ENCODE data around the gene SASH1. TPM values are rescaled to one million over a fixed set of nuclear protein-coding genes. Genes with fewer than 3 reads are reported as not detected.
A peak's percentile ranks its signal among the peaks of the same experiment; 100 is the strongest.

SASH1 gene
- total RNA-seq, 1 experiment from 2014 or later = 11.5 TPM

DNA sequence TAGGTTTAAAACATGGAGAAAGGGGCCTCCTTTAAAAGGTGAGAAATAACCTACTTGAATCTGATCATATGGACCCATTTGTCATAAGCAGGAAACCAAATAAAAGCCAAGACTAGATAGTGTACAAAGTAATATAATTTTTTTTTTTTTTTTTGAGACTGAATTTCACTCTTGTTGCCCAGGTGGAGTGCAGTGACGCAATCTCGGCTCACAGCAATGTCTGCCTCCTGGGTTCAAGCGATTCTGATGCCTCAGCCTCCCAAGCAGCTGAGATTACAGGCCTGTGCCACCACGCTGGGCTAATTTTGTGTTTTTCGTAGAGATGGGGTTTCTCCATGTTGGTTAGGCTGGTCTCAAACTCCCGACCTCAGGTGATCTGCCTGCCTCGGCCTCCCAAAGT is 89.2 kb downstream of the SASH1 start:
- DNase-seq (ENCODE audit: low read depth) = no peak

DNA sequence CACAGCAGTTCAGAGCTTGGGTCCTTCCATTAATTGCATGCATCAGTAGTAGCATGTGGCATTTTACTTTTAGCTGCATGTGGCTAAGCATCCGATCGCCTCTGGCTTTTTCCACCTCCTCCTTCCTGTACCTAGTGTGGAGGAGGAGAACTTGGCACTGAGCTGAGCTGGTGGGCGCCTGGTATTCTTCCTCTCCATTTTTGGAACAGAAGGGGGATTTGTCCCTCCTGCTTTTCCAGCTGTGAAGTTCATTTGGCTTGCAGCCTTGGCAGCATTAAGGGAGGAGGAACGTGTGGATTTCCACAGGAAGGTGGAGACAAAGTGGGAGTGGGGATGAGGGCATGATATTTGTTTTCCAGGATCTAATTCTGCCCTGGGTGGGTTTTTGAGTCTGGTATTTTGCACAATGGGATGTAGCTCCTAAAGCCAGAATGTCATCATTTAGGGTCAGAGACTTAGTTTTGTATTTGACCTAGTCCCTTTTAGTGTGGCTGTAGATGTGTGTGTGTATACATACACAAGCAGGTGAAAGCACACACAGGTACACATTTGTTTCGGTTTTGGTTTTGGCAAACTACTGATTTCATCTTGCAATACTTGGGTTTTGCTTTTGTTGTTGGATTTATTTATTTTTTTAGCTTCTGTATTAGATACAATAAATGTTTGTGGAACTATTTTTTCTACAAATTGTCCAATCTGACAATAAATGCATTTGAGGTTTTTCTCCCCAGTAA is 90.0 kb downstream of the SASH1 start:
- DNase-seq (ENCODE audit: low read depth) = no peak

DNA sequence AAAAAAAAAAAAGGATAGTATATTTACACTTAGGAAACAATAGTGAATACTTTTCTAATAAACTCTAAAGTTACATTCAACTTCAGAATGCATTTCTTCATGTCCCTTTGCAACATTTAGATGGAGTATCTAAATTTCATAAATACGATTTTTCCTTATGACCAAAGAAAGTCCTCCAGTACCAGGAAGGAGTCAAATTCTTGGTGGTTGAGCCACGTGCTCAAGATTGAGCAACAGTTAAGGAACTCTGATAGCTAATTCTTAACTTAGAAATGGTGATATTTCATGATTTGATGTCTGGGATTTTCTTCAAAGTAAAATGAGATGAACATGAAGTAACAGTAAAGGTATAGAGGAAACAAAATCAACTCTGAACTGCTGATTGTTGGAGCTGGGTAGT is 92.7 kb downstream of the SASH1 start:
- DNase-seq (ENCODE audit: low read depth) = peak; percentile 15

DNA sequence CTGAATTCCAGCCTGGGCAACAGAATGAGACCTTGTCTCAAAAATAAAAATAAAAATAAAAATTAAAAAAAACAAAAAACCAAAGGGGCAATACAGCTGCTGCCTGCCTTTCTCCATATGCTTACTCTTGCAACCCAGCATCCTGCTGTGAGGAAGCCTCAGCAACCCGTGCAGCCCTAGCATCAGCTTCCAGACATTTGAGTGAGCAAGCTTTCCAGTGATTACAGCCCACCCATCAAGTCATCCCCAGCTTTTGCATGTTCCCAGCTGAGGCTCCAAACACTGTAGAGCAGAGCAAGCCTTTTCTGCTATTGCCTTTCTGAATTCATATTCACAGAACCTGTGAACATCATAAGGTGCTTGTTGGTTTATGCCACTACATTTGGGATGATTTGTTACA is 93.8 kb downstream of the SASH1 start:
- no peak for DNase-seq (ENCODE audit: low read depth)

DNA sequence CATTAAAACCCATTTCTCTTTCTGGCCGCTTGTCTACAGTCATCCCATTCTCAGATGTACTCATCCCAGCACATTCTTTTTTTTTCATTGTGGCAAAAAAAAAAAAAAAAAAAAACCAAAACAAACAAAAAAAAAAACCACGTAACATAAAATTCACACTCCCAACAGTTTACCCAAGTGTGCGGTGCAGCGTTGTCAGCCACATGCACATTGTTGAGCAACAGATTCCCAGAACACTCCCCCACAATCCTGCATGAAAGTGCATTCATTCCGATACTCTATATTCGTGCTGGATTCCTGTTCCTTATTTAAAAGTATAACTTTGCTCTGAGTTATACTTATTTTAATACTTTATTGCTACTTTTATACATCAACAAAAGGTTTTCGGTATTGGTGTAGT is 96.0 kb downstream of the SASH1 start:
- DNase-seq (ENCODE audit: low read depth) = no peak

DNA sequence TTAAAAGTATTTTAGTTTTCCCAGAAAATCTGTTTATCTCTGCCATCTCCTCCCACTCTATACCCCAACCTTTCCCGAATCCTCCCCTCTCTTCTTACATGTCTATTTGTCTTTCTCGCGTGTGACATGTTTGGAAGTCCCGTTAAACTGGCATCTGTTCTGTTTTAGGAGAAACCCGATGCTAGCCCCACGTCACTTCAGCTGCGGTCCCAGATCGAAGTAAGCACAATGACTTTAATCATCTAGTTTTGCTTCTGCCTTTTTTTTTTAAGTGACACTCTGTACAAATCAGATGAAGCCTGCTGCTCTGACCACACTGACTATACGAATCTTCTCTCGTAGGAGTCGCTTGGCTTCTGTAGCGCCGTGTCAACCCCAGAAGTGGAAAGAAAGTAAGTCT is 97.4 kb downstream of the SASH1 start:
- no peak for DNase-seq (ENCODE audit: low read depth)

DNA sequence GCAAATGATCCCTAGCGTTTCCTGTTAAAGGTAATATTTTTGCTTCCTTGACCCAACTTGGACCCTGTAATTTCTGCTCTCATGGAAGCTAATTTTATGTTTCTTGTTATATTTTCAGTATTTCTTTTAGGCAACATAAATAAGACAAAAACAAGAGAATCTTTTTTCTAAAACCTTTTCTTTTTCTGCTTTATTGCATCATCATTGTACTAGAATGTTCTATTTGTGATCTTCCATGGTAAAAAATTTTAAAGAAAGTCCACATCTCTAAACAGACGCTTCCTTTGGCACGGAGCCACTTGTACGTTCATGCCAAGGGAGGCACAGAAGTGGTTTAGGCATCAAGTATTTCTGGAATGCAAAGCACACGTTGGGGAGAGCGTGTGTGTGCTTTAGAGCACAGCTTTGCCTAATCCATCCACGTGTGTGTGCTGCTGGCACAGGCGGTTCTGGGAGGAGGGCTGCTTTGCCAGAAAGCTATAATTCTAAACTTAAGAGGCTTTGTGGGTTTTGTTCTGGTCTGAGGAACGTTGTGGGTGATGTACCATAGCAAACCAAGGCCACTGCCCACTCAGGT is 98.3 kb downstream of the SASH1 start:
- DNase-seq (ENCODE audit: low read depth) = peak; percentile 97

DNA sequence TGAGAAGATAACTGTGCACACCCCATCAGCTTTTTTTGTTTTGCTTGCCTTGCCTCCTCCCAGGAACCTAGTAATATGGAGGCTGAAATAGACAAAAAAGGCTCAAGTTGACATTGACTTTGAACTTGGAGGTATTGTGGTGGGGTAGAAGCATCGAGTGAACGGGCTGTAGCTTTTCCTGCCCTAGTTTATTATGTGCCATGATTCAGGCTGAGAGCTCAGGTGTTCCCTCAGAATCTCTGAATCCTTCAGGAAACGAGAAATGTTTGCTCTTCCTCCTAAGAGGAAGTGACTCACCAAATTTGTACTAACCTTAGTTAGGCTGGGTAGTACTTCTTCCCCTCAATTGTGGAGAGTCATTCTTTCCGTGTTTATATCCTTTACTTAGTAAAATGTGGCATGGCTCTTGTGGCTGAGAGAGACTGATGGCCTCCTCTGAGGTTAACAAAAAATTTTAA is 98.8 kb downstream of the SASH1 start:
- DNase-seq (ENCODE audit: low read depth) = peak; percentile 97

DNA sequence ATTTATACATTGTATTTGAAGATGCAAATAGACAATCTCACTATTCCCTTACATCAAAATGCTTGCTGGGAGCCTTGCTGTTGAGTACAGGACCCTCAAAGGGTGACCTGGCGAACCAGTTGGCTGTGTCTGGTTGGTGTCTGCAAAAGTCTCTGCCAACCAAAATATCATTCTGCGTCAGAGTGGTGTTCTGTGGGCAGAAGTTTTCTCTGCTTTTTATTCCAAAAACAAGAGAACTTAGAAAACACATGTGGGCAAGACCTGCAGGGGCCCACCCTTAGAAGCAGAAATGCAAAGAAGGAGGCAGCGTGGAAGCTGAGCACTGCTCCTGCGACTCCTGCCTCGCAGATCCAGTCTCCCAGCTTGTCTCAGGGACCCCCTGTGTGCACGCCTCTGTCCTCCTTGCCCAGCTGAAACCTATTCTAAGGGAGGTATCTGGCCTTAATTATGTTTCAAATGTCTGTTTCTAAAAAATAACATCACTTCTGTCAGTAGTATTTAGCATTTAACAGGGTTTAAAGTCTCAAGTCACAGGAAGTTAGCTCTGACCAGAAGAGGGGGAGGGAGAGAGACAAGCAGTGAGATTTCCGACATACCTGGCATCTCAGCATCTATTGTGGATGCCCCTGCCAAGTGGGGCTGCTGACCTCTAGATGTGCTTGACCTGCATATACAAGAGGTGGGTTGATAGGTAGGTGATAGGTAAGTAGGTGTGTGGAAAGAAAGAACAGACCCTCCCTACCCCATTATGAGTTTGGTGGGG is 101.3 kb downstream of the SASH1 start:
- no peak for DNase-seq (ENCODE audit: low read depth)

DNA sequence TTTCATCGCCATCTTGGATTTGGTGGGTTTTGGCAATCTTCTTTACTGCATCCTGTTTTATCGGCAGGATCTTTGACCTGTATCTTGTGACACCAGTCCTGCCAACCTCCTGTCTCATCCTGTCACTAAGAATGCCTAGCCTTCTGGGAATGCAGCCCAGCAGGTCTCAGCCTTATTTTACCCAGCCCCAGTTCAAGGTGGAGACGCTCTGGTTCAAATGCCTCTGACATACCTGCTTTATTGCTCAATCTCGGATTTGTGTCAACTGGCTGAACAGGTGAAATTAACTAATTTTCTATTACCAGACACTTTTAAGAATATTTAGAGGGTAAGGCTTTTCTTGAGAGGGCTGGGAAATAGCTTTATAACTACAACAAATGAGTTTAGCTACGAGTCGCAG is 102.5 kb downstream of the SASH1 start:
- DNase-seq (ENCODE audit: low read depth) = no peak

DNA sequence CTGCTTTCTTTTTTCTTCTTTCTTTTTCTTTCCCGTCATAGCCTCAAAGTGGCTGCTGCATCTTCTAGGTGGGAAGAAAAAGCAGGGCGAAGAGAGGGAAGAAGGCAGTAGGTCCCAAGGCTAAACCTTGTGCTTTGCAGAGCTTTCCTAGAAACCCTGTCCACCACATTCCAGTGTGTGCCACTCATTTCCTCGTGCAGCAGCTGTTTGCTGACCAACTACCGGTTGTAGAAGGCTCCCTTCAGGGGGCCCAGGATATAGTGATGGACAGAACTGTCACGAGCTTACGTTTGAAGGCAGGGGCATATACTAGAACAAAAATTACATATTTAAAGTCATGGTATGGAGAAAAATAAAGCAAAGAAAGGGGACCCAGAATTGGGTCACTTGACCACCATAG is 103.0 kb downstream of the SASH1 start:
- DNase-seq (ENCODE audit: low read depth) = peak; percentile 78

DNA sequence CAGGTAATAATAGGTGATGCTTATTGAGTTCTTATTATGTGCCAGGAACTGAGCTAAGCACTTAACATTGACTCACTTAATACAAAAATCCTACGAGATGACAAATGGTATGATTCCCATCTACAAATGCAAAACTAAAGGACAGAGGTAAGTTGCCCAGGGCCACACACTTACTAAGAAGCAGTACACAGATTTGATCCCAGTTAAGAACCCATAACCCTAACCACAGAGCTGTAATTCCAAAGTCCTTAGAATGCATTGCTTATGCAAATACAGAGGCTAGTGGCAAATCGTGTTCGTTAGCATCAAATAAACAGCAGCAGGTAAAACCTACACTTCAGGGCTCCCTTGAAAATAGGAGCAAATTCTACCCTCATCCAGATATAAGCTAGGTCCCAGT is 104.0 kb downstream of the SASH1 start:
- DNase-seq (ENCODE audit: low read depth) = peak; percentile 73

DNA sequence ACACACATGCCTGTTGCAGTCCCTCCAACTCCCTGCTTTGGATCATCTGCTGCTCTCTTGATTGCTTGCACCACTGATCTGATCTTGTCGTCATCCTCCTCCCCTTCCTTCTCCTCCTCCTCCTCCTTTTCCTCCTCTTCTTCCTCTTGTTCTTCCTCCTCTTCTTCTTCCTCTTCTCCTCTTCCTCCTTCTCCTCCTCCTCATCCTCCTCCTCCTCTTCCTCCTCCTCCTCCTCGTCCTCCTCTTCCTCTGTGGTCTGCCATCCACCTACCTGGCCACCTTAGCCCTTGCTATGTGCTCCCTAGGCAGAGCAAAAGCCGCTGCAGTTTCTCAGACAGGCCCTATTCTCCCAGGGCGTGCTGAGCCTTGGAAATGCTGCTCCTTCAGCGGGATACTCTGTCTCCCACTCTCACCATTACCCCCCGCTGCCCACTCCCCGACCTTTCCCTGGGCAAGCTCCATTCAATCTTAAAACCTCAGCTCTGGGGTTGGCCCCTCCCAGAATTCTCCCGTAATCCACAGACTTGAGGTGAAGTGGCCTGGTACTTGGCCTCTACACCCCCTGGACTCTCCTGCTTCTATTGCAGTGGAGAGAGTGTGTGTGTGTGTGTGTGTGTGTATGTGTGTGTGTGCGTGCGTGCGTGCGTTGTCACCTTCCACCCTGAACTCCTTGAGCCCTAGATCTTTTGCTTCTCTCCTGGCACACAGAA is 105.0 kb downstream of the SASH1 start:
- DNase-seq (ENCODE audit: low read depth) = no peak

DNA sequence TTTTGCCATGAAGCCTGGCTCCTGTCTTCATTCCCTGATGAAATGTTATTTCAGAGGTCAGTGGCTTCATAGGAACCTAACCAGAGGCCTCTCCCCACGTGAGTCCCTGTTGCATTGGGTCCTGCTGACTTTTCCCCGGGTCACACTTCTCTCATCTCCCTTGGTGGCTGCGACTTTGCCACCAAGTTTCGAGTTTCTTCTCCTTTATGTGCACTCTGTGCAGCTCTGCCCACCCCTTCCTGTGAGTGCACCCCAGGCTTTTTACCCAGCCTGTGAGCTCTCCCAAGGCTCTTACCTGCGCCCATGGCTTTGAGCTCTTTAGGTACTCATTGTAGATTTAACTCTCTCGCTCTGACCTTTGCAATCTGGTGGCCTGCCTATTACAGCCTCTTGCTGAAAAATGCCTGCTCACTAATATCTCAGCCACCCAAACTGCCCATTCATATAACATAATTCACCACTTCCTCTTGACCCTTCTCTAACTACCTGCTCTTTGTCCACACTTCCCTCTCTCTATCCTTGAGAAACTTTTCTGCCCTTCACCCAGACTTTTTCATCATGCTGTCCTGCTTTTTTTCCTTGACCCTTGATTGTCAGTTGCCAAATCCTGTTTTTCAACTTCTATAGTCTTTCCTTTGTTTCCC is 105.9 kb downstream of the SASH1 start:
- no peak for DNase-seq (ENCODE audit: low read depth)

DNA sequence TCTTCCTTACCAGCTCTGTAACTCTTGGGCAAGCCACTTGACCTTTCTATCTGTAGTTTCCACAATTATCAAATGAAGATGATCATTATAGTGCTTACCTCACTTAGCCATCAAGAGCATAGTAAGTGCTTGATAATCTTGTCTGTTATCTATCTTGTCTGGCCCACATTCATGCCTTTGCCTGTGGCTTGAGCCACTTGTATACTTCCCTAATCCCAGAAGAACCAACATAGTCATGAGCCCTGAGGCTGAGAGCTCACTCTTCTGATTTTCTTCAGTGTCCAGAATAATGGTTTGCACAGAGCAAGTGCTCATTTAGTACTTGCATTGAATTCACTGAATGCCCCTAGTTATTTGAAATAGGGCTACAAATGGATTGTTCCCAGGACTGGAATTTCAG is 108.2 kb downstream of the SASH1 start:
- DNase-seq (ENCODE audit: low read depth) = no peak

DNA sequence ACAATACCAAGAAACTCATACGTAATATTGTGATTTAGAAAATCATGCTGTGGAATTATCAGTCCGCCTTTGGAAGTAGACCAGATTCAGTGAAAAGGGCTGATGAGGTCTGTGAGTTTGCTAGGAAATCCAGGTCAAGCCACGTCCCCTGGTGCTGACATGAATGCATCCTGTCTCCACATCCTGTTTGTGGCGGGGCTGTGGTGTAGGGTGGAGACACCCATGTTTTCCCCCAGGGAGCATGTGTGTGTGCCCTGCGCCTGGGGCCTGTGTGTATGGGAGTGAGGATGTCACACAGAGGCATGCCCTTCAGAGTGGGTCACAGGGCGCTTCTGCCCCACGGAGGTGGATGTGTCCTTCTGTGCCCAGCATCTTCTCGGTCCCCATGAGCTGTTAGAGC is 109.1 kb downstream of the SASH1 start:
- DNase-seq (ENCODE audit: low read depth) = no peak

DNA sequence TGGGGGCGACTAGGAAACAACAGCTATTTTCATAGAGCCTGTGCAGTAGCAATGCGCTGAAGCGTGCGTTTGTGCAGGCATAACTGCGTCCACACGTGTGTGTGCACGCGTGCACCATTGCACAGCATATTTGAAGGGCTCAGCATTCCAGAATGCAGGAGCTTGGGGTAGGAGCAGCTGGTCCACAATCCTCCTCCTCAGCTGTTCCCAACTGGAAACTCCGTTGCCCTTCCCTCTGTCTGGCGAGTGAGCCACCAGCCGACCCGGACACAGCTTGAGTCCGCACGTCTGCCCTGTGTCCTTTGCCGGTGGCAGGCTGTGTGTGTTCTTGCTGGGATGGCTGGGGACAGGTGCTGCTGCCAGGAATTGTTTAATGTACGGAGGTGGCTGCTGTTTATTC is 110.2 kb downstream of the SASH1 start:
- no peak for DNase-seq (ENCODE audit: low read depth)

DNA sequence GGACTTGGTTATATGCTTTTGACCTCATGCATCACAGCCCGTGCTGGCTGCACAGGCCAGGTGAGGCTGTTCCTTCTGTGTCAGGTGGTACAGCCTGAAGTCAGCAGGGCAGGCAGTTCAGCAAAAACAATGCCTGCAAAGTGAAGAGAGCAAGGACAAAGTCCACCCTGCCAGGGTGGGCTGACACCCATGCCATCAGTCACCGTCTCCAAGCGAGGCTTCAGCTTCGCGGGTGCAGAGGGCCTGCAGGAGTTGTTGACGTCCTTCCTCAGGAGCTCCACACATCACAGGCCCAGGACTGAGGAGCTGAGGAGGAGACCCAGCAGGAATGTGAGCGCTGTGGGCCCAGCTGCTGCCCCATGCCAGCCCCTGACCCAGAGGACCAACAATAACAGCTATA is 111.3 kb downstream of the SASH1 start:
- no peak for DNase-seq (ENCODE audit: low read depth)

DNA sequence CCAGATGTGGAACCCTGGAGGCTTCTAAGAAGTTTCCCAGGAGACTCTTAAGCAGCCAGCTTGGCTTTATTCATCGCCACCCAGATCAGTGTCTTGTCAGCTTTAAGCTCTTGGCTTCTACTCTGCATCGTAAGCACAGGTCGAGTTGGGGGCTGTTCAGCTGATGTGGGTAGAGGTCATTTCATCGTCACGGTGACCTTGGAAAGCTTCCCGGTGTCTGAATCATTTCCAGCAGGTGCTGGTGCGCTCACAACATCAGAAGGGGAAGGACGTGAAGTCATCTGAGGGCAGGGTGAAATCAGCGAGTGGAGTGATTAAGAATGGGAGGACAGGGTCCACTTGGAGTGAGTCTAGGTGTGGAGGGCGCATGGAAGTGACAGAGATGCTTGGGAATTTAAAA is 112.6 kb downstream of the SASH1 start:
- peak; percentile 52 for DNase-seq (ENCODE audit: low read depth)

DNA sequence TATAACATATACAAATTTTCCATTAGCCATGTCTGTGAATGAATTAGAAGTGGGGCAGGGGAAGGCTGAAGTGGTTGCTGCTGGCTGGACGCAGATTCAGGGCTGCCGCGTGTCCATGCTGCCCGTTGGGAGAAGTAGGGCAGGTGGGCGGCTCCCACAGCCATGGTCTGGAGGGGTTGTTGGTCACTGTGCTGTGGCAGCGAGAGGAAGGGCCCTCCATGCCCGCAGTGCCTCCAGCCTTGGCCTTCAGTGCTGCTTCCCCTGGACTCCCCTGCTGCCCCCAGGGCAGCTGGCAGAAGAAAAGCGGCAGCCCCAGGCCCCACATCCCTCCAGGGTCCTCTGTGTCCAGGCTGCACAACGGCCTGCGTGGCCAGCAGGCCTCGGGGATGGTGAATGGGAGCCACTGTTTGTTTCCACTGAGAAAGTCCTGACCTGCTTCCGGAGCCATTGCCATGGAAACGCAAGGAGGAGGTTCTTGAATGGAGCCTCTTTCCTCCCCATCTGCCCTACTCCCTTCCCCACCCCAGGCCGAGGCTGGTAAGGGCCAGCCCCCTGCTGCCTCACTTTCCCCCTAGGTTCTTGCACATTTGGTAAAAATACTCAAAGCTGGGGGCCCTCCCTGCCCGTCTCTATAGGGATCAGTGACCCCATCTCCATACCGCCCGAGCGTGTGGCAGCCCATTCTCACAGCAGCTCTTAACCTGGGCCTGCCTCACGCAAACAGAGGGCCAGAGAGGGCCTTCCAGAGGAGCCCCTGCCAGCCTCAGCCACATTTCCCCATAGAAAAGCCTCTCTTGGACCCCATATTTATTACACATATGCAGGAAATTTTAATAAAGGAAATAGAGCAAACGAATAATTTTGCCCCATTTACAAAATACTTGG is 113.3 kb downstream of the SASH1 start:
- DNase-seq (ENCODE audit: low read depth) = no peak
